Activated CD4-positive, alpha-beta T cell treated with anti-CD3 and anti-CD28 coated beads, Interleukin-2, amount 50 U/mL, for 16 hours (primary cell): ENCODE measurements around the gene HGF.
A peak's percentile ranks its signal among the peaks of the same experiment; 100 is the strongest.

ENCODE experiments used
- DNase-seq: peaks from one replicate; pipeline ENCODE4 v3.0.0-alpha.2; 2020

HGF gene

DNA sequence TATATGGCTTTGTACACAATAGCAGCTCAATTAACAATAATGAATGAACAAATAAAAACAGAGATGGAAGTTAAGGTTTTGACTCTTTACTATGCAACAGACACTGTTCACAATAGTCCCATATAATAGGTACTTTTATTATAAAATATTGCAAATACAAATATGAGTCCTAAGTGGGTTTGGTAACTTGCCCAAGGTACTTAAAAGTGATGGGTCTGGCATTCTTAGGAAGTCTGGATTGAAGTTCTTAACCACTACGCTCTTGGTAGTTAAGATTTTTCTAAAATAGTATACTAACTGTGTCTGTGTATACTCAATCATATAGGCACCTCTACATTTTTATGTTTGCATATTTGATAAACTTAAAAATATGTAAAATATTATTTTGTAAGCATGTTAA is 55.5 kb downstream of the HGF start:
- no peak for DNase-seq

DNA sequence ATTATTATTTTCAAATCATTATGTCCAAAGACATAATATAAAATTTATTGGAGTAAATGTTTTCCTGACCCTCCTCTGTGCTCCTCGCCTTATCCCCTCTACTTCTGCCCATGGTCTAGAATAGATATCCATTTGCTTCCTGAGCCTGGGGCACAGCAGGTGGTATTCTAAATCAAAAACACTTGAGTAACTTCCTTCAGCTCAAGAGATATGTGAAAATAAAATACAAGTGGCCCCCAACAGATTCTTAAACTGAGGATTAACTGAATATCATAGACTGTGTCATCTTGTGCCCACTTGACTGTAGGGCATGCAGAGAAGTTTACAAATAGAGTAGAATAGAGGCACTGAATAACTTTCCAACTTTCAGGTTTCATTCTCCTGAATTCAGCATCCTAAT is 59.1 kb downstream of the HGF start:
- no peak for DNase-seq

DNA sequence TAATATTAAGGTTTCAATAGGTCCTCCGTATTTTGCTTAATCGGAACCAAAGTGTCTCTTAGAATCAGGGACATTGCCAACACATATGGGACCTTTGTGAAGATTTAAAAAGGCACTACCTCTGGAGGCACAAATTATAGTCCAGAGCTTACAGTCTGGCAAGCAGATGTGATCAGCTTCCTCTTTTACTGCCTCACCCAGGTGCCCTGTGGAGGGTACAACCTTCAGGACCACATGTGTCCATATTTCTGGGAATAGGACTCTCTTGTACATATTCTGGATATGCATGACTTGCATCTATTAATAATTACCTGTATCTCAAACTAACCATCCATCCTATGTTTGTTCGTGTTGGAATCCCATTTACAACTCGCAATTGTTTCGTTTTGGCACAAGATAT is 60.0 kb downstream of the HGF start:
- DNase-seq, result no peak

DNA sequence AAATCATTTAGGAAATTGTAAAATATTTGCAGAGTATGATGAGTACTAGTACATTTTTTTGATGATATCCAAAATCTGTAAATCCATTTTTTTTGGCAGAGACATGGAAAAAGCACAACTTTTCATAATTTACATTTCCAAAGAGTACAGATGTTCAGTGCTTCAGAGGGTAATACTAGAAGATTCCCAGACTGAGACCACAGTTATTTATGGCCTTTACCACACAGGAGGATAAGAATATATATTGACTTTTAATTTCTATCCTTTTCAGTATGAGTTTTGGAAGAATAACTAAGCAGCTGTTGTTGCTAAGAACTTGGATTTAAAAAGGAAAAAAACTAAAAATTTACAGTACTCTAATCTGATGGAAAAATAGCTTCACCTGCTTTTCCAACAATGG is 61.9 kb downstream of the HGF start:
- DNase-seq, result no peak

DNA sequence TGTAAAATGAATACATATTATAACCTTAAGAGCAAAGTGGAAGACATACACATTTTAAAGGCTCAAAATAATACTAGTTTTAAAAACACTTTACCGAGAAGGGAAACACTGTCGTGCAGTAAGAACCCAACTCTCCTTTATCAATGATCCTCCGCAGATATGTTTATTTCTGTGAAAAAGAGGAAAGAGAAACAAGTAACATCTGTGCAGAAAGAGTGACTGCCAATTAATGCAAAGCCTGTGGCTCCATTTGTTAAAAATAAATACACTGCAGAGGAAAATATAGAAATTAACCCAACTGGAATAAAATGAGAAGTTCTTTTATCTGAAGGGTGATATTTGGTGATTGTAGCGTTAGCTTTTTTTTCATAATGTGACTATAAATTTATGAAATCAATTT is 62.7 kb downstream of the HGF start:
- no peak for DNase-seq

DNA sequence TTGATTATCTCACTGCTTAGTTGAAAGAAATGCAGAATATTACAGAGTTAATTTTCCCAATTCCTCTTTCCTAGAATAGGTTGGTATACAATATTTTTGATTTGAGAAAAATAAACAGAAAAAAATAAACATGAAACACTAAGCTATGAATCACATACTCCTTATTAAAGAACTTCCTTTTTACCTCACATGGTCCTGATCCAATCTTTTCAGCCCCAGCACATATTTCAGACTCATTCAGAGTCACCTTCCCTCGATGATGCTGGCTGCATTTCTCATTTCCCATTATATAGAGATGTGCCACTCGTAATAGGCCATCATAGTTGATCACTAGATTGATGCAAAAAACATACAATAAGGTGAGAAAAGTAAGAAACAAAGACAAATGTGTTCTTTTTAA is 64.6 kb downstream of the HGF start:
- DNase-seq, result no peak

DNA sequence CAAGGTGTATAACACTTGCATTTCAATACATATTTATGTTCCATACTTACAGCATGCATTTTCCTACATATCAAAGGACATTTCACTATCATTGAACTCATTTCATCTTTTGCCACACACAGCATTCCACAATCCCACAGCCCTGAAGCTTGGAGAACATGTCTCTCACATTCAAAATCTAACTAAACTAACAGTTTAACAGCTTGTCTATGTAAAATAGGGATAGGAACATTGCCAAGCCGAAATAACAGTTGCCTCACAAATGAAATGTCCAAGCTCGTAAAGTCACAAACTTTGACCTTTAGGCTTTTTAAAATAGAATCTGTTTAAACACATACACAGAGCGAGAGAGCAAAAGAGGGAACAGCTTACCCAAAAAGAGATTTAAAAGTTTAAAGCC is 65.3 kb downstream of the HGF start:
- no peak for DNase-seq

DNA sequence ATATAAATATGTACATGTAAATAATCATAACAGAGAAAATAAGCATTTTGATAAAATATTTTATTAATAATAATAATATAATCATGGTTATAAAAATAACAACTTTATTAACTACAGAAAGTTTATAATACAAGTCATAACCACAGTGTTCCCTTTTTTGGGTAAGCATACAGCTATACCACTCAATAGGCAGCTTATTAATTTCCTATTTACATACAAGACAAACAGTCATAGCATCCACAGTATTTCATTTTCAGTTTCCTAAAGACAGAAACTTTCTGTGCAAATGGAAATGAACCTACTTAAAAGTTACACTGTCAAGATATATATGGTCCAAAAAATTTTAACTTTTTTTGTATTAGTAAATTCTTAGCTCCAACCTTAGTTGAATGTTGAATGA is 70.9 kb downstream of the HGF start:
- DNase-seq, result no peak

DNA sequence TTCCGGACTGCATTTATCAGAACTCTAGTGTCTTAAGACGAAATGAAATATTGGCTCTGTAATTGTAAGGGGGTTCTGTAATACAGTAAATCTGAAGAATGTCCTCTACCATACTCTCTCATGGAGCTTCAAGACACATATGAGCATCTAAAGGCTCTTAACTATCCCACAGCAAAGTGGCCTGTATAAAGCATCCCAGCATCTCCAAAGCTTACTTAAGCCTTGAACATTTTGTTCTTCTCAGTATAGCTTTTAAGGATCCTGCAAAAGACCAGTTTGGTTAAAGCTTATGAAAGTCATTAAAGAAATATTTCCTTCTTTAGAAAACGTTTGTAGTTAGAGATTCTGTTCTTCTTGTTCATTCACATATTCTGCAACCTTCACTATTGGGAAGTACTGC is 75.1 kb downstream of the HGF start:
- DNase-seq, result no peak

DNA sequence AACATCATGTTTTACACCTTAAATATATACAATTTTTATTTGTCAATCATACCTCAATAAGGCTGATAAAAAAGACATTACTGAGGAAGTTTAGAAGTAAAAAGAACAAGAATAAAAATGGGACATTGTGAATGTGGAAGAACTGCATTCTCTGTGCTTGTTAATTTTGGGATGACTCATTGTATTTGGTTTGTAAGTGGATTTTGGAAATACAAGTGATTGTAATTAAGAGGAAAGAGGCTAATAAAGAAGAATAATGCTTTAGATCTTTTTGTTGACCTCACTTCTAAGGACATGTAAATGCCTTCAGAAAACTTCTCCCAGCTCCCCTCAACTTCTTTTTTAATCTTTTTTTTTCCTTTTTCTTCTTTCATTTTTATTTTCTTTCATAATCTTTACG is 76.0 kb downstream of the HGF start:
- no peak for DNase-seq

DNA sequence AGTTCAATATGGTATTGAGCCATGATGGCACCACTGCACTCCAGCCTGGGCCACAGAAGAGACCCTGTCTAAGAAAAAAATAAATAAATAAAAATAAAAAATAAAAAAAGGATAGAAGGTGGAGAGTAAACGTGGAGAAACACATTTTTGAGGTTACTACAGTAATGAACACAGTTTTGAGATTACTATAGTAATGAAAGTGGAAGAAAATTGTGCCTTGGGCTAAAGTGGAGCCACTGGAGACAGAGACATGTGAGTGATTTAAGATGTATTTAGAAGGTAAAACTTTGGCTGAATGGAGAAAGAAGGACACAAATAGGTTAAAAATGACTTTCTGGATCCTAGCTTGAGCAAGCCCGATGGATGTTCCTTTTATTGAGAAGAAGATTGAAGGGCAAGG is 76.8 kb downstream of the HGF start:
- DNase-seq, result no peak

DNA sequence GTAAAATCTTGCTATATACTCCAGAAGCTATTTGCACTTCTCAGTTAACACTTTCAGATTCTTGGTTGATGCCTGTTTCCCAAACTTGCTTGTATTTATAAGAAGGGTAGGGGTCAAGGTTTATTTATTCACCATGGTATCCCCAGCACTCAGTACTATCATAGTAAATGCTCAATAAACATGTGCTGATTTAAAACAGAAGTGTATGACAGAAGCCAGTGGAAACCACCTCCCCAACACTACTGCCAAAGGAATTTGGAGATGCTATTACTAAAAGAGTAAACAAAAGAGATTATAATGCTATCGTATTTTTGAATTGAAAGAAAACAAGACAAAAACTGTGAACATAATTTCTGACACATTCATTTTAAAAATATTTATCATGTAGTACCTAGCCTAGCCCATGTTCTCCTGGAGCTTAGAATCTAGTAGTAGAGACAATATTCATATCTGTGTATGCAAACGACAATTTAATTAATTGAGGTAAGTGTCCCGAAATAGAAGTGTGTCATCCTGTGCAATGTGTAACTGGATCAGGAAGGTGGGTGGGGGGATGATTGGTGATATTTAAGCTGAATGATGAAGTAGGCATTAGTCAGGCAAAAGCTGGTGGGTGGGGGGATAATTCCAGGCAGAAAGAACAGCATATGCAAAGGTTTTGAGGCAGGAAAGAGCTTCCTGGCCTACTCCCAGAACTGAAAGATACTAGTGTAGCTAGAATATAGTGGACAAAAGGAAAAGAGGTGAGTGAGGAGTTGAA is 77.5 kb downstream of the HGF start:
- DNase-seq, result no peak

DNA sequence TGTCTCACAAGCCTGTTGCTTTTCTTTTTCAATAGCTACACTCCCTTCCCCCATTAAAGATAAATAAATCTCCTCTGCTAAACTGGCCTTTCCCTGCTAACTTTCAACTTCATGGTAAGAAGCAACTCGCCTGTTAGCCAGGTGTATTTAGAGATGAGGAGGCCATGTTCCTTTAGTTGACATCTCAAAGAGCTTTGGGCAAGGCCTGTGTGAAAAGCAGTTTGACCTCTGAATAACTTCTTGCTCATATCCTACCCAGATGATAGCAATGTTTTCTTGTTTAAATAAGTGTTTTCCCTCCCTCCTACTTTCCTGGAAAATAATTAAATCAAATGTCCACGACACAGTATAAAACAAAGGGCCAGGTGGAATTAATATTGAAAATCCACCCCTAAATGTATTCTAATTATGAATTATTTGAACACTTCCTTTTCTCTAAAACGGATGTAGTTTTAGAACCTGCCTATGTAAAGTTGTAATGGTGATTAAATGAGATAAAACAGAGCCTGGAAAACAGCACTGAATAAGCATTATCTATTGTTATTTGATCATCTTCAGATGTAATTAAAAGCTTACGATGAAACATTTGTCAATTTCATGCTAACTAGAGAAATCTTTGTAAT is 78.5 kb downstream of the HGF start:
- DNase-seq, result no peak

DNA sequence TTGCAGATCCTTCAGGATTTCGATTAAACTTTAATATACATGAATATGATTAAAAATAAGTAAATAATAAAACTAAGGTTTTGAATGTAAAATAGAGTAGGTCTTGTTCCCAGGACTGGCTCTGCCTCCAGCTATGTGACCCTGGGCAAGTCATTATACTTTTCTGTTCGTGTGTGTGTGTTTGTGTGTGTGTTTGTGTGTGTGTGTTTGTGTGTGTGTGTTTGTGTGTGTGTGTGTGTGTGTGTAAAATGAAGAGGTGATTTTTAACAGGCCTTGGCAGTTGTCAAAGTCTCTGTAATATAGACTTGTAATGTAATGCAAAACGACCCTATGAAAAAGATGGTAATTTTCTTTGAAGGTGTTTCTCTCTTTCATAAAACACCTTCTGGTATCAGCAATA is 79.2 kb downstream of the HGF start:
- no peak for DNase-seq

DNA sequence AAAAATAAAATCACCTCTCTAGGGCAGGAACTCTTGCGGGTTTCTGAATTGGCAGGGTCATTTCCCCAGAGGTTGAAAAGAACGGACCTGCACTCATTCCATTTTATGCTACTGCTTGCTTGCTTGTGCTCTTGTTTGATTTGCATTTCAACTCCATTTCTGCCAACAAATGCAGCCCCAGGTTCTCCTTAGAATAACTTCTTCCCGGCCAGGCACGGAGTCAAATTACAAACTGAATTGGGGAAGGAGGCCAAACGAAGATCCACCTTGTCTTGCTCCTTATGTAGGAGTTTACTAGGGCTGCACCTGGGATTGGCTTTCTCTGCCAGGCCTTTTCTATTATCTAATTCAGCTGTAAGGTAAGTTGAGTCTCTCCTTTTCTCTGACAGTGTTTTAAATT is 79.6 kb downstream of the HGF start:
- DNase-seq, result no peak

DNA sequence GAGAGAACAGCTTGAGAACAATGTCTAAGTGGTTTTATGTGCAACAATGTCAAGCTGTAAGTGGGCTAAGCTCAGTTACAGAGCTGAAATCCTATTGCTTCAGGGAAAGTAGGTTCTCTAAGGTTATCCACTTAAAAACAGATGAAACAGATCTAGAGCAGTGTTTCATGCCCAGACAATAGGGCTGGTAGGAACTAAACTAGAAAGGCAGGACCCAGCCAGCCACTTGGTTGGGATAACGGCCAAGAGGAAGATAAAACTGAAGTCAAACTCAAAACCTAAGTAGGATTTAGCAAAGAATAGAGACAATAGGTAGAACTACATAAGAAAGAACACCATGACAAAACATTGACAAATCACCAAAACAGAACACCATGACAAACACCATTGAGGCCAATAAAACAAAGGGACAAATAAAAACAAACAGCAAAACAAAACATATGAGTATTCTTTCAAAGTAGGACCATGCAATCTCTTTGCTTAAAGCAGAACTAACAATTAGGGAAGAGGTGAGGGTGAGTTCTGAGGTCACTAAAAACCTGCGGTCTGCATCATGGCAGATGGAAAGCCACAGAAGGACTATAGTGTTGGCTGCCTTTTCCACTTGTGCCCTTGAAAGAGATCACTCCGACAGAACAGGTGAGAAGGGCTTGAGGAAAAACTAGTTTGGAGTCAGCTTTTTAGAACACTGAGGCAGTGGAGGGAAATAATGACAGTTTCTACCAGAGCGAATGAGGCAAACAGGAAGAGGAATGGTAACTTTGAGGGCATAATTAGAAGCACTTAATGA is 81.0 kb downstream of the HGF start:
- no peak for DNase-seq

DNA sequence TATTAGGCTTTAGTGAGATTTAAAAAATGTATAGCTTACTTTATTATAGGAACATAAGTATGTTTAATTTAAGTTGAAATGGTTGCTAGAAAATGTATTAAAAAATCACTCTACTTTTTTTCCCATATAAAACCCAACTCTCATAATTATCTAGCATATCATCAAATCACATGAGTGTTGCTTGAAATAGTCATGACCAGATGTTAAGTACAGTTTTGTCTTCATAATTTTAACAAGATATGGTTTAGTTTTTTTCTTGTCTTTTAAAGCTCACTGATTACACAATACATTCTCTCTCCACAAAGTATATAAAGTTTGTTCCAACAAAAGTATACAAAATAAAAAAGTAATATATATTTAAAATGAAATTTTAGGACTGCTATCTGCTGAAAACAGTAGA is 82.8 kb downstream of the HGF start:
- DNase-seq, result no peak

DNA sequence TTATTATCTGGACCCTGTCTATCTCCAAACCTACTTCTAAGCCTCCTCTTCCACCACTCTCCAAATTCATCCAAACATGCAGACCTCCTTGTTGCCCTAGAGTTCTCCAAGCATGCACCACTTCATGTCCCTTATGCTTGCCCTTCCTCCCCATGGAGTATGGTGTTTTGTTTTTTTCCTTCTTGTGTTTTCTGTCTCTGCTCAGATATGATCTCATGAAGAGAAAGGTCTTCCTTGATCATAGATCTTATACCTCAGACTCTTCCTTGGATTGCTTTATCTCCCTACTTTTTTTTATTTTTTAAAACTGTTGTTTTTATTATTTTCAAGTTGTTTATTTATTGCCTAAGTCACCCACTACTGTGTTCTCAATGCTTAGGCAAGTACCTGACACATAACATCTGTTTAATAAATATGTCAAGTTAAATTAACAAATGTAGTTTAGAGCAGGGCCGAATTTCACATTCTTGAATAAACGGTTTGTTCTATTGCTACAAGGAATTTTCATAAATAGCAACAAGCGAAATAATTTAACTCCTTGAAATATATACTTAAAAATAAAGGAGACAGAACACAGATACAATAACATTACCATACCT is 84.5 kb downstream of the HGF start:
- no peak for DNase-seq

DNA sequence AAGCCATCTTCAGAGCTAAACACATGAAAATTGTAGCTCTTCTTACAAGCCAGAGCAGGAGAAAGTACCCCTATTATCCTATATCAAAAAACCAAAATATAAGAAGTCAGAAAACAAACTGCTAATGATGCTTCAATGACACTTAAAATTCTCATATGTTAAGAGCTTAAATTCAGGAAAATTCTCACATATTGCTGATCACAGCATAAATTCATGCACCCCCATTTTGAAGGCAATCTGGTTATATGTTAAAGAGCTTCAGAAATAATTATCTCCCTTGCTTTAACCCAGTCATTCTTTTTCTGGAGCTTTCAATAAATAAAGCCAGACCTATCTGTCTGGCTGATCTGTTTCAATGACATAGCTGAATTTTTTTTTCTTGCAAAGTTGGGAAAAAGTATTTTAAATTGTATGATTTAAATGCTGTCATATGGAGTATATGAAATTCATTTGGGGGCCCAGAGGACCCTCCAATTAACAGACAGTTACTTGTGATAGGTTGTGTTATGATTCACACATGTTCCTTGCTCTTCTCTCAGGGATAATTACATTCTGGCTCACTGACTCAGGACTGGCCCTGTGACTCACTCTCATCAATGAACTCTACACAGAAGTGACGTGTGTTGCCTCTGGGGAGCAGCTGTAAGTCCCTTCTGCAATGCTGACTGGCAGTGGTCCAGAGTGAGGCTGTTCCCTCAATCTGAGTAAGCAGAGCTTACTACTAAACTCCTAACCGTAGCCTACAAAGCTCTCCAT is 85.2 kb downstream of the HGF start:
- DNase-seq, result peak; percentile 0

DNA sequence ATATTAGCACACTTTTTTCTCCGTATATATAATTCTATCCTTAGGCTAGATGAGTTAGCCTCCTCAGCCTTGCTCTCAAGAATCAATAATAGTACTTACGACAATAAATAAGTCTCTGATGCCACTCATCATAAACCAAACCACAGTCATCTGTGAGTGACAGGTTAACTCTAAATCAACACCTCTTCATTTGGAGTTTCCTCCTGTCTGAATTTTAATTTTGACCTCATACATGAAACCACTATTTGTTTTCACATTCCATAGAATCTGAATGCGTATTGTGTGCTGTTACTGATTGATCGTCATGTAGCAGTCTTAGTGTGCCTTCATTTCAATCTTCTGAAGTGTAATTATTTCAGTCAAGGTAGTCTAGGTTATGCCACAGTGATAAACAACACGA is 85.8 kb downstream of the HGF start:
- DNase-seq, result no peak

DNA sequence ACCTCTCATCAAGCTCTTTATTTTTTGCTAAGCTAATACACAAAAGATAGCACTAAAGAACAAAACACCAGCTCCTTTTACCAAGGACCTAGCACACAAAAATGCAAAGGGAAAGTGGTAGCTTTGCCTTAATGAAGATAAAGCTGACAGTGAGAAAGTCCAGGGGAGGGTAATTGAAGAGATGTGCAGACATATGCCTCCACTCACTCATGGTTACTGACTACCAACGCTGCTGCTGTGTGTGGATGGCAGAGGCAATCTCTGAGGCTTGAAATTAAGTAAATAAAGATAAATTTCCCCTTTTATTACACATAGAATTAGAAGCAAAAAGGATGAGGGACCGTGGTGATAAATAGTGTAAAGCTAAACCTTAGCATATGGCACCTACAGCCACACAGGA is 87.0 kb downstream of the HGF start:
- DNase-seq, result no peak

DNA sequence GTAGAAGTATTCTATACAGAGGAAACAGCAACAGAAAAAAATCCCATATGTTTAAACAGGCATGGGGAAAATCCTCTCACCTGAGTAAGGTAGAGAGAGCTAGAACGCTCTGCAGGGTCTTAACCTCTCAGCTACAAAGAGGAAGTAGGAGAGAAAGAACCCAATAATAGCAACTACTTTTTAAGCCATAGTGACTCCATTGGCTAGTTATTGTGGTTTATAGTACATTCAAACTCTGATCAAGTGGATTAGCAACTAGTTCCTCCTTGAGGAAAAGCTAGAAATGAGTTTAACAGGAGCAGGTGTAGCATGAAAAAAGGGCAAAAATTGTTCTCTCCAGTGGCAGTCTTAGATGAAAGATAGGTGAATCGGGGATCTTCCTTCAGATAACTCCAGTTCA is 89.7 kb downstream of the HGF start:
- no peak for DNase-seq

DNA sequence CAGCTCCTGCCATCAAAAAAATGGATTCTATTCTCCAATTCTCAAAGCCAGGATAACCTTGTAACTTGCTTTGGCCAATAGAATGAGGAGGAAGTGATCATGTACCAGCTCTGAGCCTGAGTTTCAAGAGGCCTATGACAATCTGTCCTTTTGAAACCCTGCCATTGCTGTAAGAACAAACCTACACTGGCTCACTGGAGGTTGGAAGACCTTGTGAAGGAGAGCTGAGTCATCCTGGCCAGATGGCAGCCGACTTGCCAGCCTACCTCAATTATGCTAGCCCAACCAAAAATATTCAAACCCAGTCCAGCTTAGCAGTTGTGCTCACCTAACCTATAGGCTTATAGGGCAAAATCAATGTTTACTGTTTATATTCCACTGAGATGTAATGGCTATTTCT is 93.0 kb downstream of the HGF start:
- DNase-seq, result no peak
